HepG2 (cell line): Measurements from ENCODE around the gene ZBTB22.

Experiments
- BHLHE40 ChIP-seq: IDR thresholded peaks from 2 replicates; pipeline ENCODE4 v1.6.1; 2011; ENCODE audit warnings: low read length, improper control_type of control experiment
- STAT6 ChIP-seq: sonication (generic); formaldehyde crosslinking; IDR thresholded peaks from 2 replicates; pipeline ENCODE4 v1.4.0; 2020; ENCODE audit warnings: missing genetic modification reagents, mild to moderate bottlenecking, borderline replicate concordance
- SUZ12 ChIP-seq: fragments of 150-350 bp; IDR thresholded peaks from 2 replicates; pipeline ENCODE4 v1.6.1; 2014; ENCODE audit warnings: low read depth, low read length

- TF ChIP-seq STAT6 (CRISPR knock-in tag) (no peak), BHLHE40 (no peak), SUZ12 (no peak)
These were observed 15.7 kb downstream of the ZBTB22 start for GRCh38 chr6:33301877-33302276.
